22Rv1 (cell line): ENCODE results near the gene SLMAP.

Experiments used
- CTCF ChIP-seq: fragments of 450-650 bp; IDR thresholded peaks from 2 replicates; pipeline ENCODE4 v1.5.1; 2017; ENCODE audit warnings: mild to moderate bottlenecking
- ZFX ChIP-seq: fragments of 450-650 bp; IDR thresholded peaks from 2 replicates; pipeline ENCODE4 v1.6.1; 2017; ENCODE audit warnings: antibody characterized with exemption, borderline replicate concordance

GRCh38 chr3:57876632-57877031 lies 120.5 kb downstream of the SLMAP start:
- TF ChIP-seq CTCF = no peak
- no peak for TF ChIP-seq ZFX
